HepG2 (cell line): ENCODE results near the gene PCED1B. TPM values are rescaled to one million over a fixed set of nuclear protein-coding genes. Genes with fewer than 3 reads are reported as not detected.

Experiments used
- ATAC-seq: fragments of 200-7000 bp; cut with Tn5 transposase; 3 replicates; pipeline ENCODE4 v1.9.1; 2020; ENCODE audit warnings: mild to moderate bottlenecking, moderate library complexity
- BruUV-seq: library from RNA; stranded (reverse); fragments of 400-500 nt; replicated peaks from 2 replicates; lab custom pipeline; 2021; lab: Mats Ljungman, UMichigan
- CTCF ChIA-PET: fragments of 300-600 bp; formaldehyde crosslinking; extraction: SDS; loops from one replicate; lab custom pipeline; 2021; ENCODE audit warnings: low total read pairs, inconsistent platforms, low intra/inter-chr PET ratio; lab: Yijun Ruan, JAX
- POLR2A ChIA-PET: fragments of 350-600 bp; sonication (Branson Sonifier 250); formaldehyde crosslinking; loops from one replicate; lab custom pipeline; 2020; ENCODE audit warnings: antibody characterized with exemption, inconsistent platforms; lab: Yijun Ruan, JAX
- DNase-seq: peaks from one replicate; pipeline ENCODE4 v3.0.0-alpha.2; 2015; ENCODE audit warnings: low spot score
- FAIRE-seq: peaks from 3 replicates; lab custom pipeline; 2011; peaks lifted over from hg19 to GRCh38; lab: Jason Lieb, UNC
- H2AFZ ChIP-seq: one replicate; pipeline ENCODE4 v1.6.1; 2011; ENCODE audit warnings: low read length, inconsistent platforms
- H3K27ac ChIP-seq: fragments of 300-600 bp; 3 replicates; pipeline ENCODE4 v1.8.0; 2011; ENCODE audit warnings: mixed run types, mild to moderate bottlenecking, mixed read lengths, low read length, inconsistent platforms; ENCODE audit not compliant: insufficient read depth; ENCODE audit errors: extremely low read length
- H3K27me3 ChIP-seq, 2 experiments: fragments of 200-600 bp in 1 of 2; 2 replicates in 1 of 2; 3 replicates in 1 of 2; pipeline versions ENCODE4 v1.6.0 to v1.8.0; 2011; ENCODE audit warnings: low read length in 2 of 2, mild to moderate bottlenecking in 2 of 2, moderate library complexity in 2 of 2, inconsistent platforms in 1 of 2; ENCODE audit not compliant: insufficient read depth in 2 of 2, control insufficient read depth in 1 of 2
- H3K36me3 ChIP-seq, 2 experiments: fragments of 200-600 bp in 1 of 2; replicated peaks in 1 of 2; 2 replicates in 1 of 2; 3 replicates in 1 of 2; pipeline versions ENCODE4 v1.5.1 to v1.8.0; 2011; ENCODE audit warnings: low read length in 2 of 2, inconsistent platforms in 1 of 2; ENCODE audit not compliant: insufficient read depth in 2 of 2, control insufficient read depth in 1 of 2
- H3K4me1 ChIP-seq: 2 replicates; pipeline ENCODE4 v1.5.1; 2012; ENCODE audit warnings: low read length, inconsistent platforms; ENCODE audit not compliant: insufficient read depth
- H3K4me2 ChIP-seq: 2 replicates; pipeline ENCODE4 v1.6.0; 2011; ENCODE audit warnings: low read depth, low read length, inconsistent platforms
- H3K4me3 ChIP-seq, 3 experiments: fragments of 200-600 bp in 1 of 3; sonication (generic), shearing (Covaris generic) in 1 of 3; replicated peaks in 1 of 3; 2 replicates each; pipeline ENCODE4 v1.5.1; 2011 to 2016; ENCODE audit warnings: low read length in 3 of 3, inconsistent platforms in 2 of 3, low read depth in 2 of 3, mild to moderate bottlenecking in 2 of 3, control low read depth in 1 of 3, mixed read lengths in 1 of 3; ENCODE audit not compliant: insufficient read depth in 1 of 3
- H3K79me2 ChIP-seq: one replicate; pipeline ENCODE4 v1.6.1; 2011; ENCODE audit warnings: low read length, inconsistent platforms; ENCODE audit not compliant: insufficient read depth
- H3K9ac ChIP-seq: 2 replicates; pipeline ENCODE4 v1.6.0; 2011; ENCODE audit warnings: mild to moderate bottlenecking, low read depth, low read length, inconsistent platforms; ENCODE audit not compliant: insufficient read depth
- H3K9me3 ChIP-seq: 2 replicates; pipeline ENCODE4 v1.5.1; 2012; ENCODE audit warnings: mild to moderate bottlenecking, low read length
- H4K20me1 ChIP-seq: 2 replicates; pipeline ENCODE4 v1.6.0; 2011; ENCODE audit warnings: inconsistent platforms, mild to moderate bottlenecking, low read length, moderate library complexity; ENCODE audit not compliant: insufficient read depth
- CTCF ChIP-seq: sonication (generic); formaldehyde crosslinking; IDR thresholded peaks from 2 replicates; pipeline ENCODE4 v1.5.0; 2020; ENCODE audit warnings: mild to moderate bottlenecking, missing genetic modification reagents, moderate library complexity
- HOXD1 ChIP-seq: sonication (generic); formaldehyde crosslinking; IDR thresholded peaks from 2 replicates; pipeline ENCODE4 v1.5.0; 2020; ENCODE audit warnings: missing genetic modification reagents
- KDM4B ChIP-seq: sonication (generic); formaldehyde crosslinking; IDR thresholded peaks from 2 replicates; pipeline ENCODE4 v1.4.0; 2020; ENCODE audit warnings: missing genetic modification reagents
- PHB2 ChIP-seq: fragments of 450-650 bp; IDR thresholded peaks from 2 replicates; pipeline ENCODE4 v1.6.1; 2018; ENCODE audit not compliant: partially characterized antibody
- SP1 ChIP-seq, 2 experiments: fragments of 450-650 bp in 1 of 2; sonication (generic) in 1 of 2; formaldehyde crosslinking in 1 of 2; IDR thresholded peaks; 2 replicates each; pipeline versions ENCODE4 v1.4.0 to v1.6.1; 2016 to 2020; ENCODE audit warnings: missing genetic modification reagents in 1 of 2
- YEATS4 ChIP-seq: sonication (generic); formaldehyde crosslinking; IDR thresholded peaks from 2 replicates; pipeline ENCODE4 v1.4.0; 2020; ENCODE audit warnings: missing genetic modification reagents, borderline replicate concordance
- ZNF264 ChIP-seq: sonication (generic); formaldehyde crosslinking; IDR thresholded peaks from 2 replicates; pipeline ENCODE4 v1.4.0; 2020; ENCODE audit warnings: missing genetic modification reagents
- ZNF513 ChIP-seq: sonication (generic); formaldehyde crosslinking; conservative IDR thresholded peaks from 2 replicates; pipeline ENCODE4 v1.5.0; 2020; ENCODE audit warnings: missing genetic modification reagents
- ZNF792 ChIP-seq: IDR thresholded peaks from 2 replicates; pipeline ENCODE4 v1.6.1; 2016
- WGBS: methylation state at CpG from one replicate; pipeline ENCODE4 v1.1.6; 2017; ENCODE audit warnings: low lambda C conversion rate; 5-methylcytosine and 5-hydroxymethylcytosine counted together
- in situ Hi-C: cut with HindIII; loops from 2 replicates; pipeline ENCODE4 v1.10.0; 2017; ENCODE audit warnings: low pct_unique_long_range_greater_than_20kb; ENCODE audit not compliant: extremely low pct_ligation_motif_present
- intact Hi-C: fragments of 100-400 bp; cut with micrococcal nuclease; formaldehyde crosslinking; loops from one replicate; pipeline ENCODE4 v1.10.0; 2022; ENCODE audit not compliant: unreplicated experiment
- polyA plus RNA-seq, 8 experiments: library from polyadenylated mRNA; depleted of rRNA in 3 of 8; stranded (reverse) in 7 of 8; unstranded in 1 of 8; fragments of >200 nt; fragmentation: Illumina TruSeq in 4 of 8; extraction: Trizol in 4 of 8; gene quantifications; 2 replicates each; pipeline versions ENCODE4 v1.2.1 to v1.2.3, GENCODE V29; 2011 to 2016; ENCODE audit warnings: low read depth in 4 of 8, missing spikeins in 1 of 8, mixed read lengths in 1 of 8; ENCODE audit not compliant: insufficient read depth in 1 of 8
- total RNA-seq, 5 experiments: library from RNA; depleted of rRNA; stranded (reverse); fragments of >200 nt; fragmentation: Illumina TruSeq; extraction: Trizol; gene quantifications; 2 replicates each; pipeline ENCODE4 v1.2.3, GENCODE V29; 2016; ENCODE audit warnings: low read depth in 1 of 5

Gene PCED1B
- total and polyA plus RNA-seq, 2 of the 13 experiments (the other 11 are each of a cell fraction or from before 2014, with no cell fraction given), result 0.11 to 0.37 TPM

GRCh38 chr12:47271800-47272239, 192.4 kb downstream of the PCED1B start:
- Histone ChIP-seq H2AFZ (no peak overlapping the region), H3K4me1 (peaks cover 5% of the 10 kb centered on the region), H3K9me3 (no peaks in the 10 kb centered on the region), H3K9ac (no peak overlapping the region), H3K4me2 (no peak overlapping the region), H3K36me3 (no peaks in the 10 kb centered on the region), H4K20me1 (no peaks in the 10 kb centered on the region), H3K79me2 (no peaks in the 10 kb centered on the region), H3K27me3 (no peaks in the 10 kb centered on the region), H3K27ac (no peak overlapping the region), H3K4me3 (no peak overlapping the region)
- WGBS, result 15% methylated on average over 2 of the region's 2 CpGs
- CTCF ChIA-PET, result no interaction called here
- POLR2A ChIA-PET, result no interaction called here
- BruUV-seq, result no TSS peak
- FAIRE-seq (no peak), ATAC-seq (no peak), DNase-seq (no peak)
- in situ Hi-C loops (no loop called here), intact Hi-C loops (no loop called here)
- TF ChIP-seq SP1 (IDR thresholded peaks at IDR 0.05) (no peak), SP1 (CRISPR knock-in tag; IDR thresholded peaks at IDR 0.05) (no peak), HOXD1 (no peak), ZNF513 (CRISPR knock-in tag) (no peak), KDM4B (CRISPR knock-in tag) (no peak), CTCF (CRISPR knock-in tag) (no peak), YEATS4 (CRISPR knock-in tag) (no peak), ZNF792 (CRISPR knock-in tag) (no peak), ZNF264 (CRISPR knock-in tag) (no peak), PHB2 (no peak)
